T-helper 17 cell (primary cell): ENCODE measurements around the gene EEF2K. TPM values are rescaled to one million over a fixed set of nuclear protein-coding genes. Genes with fewer than 3 reads are reported as not detected.
"Not testable (repeated sequence)": the region's sequence is repeated elsewhere in the genome, so short reads cannot be mapped to it uniquely, and the experiment has no call there.

Experiments
- ATAC-seq: fragments of 150-1000 bp; cut with Tn5 transposase; 2 replicates; pipeline ENCODE4 v1.10.0; 2021; ENCODE audit warnings: mild to moderate bottlenecking, moderate library complexity
- DNase-seq, 3 donors: peaks; one replicate each; pipeline versions ENCODE4 v3.0.0 to v3.0.0-alpha.2; 2020 to 2021
- H3K9me3 ChIP-seq: one replicate; pipeline ENCODE4 v1.7.0; 2013; ENCODE audit warnings: low read length, mild to moderate bottlenecking; ENCODE audit not compliant: control insufficient read depth, poor library complexity, severe bottlenecking
- H3K27ac Mint-ChIP-seq: one replicate; pipeline ENCODE4 v1.8.0; 2022; ENCODE audit warnings: mild to moderate bottlenecking, moderate library complexity, mixed read lengths
- H3K27me3 Mint-ChIP-seq: one replicate; pipeline ENCODE4 v1.8.0; 2022; ENCODE audit warnings: mixed read lengths
- H3K36me3 Mint-ChIP-seq: one replicate; pipeline ENCODE4 v1.8.0; 2022; ENCODE audit warnings: low read depth, mixed read lengths
- H3K4me1 Mint-ChIP-seq: one replicate; pipeline ENCODE4 v1.8.0; 2022; ENCODE audit warnings: mild to moderate bottlenecking, mixed read lengths
- H3K4me3 Mint-ChIP-seq: one replicate; pipeline ENCODE4 v1.8.0; 2022; ENCODE audit warnings: mild to moderate bottlenecking, moderate library complexity, mixed read lengths
- total RNA-seq, 4 donors: library from RNA in 2 of 4; stranded (reverse) in 2 of 4; gene quantifications; one replicate each; pipeline ENCODE4 v1.2.3 and lab custom pipeline; 2022 to 2026

EEF2K gene
- total RNA-seq, 2 donors from 2014 or later = 14.4 to 14.7 TPM

- peaks cover 13% of the 10 kb centered on the region for H3K36me3 Mint-ChIP-seq
- H3K4me3 Mint-ChIP-seq = peak overlapping the region; percentile 50
- H3K27me3 Mint-ChIP-seq = no peaks in the 10 kb centered on the region
Measured at GRCh38 chr16:22300427-22301071, 94.5 kb downstream of the EEF2K start.

DNA sequence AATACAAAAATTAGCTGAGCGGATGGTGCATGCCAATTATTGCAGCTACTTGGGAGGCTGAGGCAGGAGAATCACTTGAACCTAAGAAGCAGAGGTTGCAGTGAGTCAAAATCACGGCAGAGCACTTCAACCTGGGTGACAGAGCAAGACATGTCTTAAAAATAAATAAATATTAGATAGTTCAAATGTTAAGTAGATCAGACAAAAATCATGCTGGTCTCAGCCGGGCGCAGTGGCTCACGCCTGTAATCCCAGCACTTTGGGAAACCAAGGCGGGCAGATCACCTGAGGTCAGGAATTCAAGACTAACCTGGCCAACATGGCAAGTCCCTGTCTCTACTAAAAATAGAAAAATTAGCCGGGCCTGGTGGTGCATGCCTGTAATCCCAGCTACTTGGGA, 95.3 kb downstream of the EEF2K start:
- H3K9me3 ChIP-seq, H3K27me3 Mint-ChIP-seq, H3K27ac Mint-ChIP-seq, DNase-seq, ATAC-seq: not testable (repeated sequence)
- H3K4me1 Mint-ChIP-seq = peaks cover 48% of the 10 kb centered on the region
- peaks cover 13% of the 10 kb centered on the region for H3K36me3 Mint-ChIP-seq
- peak overlapping the region; percentile 25 for H3K4me3 Mint-ChIP-seq

More at GRCh38 chr16:22300427-22301071, 94.5 kb downstream of the EEF2K start:
- Mint-ChIP-seq H3K27ac (peak overlapping the region; percentile 95), H3K4me1 (peaks cover 53% of the 10 kb centered on the region)
- H3K9me3 ChIP-seq = no peaks in the 10 kb centered on the region
- ATAC-seq (no peak), DNase-seq (no peak)

DNA sequence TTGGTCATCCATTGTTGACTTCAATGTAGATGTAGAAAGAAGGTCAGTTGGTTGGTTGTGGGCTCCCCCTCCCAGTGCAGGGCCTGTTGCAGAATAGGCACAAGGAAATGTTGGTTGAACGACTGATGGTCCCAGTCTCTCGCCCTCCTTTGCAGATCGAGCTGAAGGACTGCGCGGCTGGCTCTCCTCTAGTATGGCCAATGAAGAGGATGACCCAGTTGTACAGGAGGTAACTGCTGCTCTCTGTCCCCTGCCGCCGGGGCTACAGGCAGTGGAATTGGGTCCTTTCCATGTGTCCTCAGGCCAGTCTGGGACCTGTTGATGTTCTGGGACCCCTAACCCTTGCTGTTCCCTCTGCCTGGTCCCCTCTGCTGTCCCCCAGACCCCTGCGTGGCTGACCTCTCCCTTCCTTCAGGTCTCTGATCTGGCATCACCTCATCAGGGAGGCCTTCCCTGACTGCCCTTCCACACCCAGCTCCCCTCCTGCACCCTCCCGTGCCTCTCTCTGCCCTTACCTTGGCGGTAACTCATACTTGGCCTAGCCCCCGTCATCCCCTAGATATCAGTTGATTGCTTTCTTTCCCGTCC, 96.8 kb downstream of the EEF2K start:
- ATAC-seq (no peak), DNase-seq (no peak)
- peak overlapping the region; percentile 79 for H3K27ac Mint-ChIP-seq
- H3K4me1 Mint-ChIP-seq = peaks cover 43% of the 10 kb centered on the region
- no peaks in the 10 kb centered on the region for H3K27me3 Mint-ChIP-seq
- peak overlapping the region; percentile 58 for H3K4me3 Mint-ChIP-seq
- H3K36me3 Mint-ChIP-seq = peaks cover 14% of the 10 kb centered on the region
- H3K9me3 ChIP-seq = no peaks in the 10 kb centered on the region

DNA sequence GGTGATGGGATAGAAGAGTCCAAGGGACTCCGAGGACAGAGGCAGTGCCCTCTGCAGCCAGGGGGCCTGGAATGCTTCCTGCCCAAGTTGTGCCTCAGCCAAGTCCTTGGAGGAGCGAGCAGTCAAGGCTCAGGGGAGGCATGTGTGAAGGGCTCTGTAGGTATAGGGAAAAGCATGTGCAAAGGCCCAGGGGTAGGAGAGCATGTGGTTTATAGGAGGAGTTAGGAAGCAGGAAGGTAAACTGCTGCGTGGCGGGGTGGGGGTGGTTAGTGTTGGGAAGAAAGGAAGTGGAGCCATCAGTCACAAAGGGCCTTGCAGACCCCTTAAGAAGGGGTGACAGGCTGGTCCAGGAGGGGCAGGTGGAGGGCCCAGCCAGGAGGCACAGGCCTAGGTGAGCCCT, 98.3 kb downstream of the EEF2K start:
- Mint-ChIP-seq H3K27me3 (no peaks in the 10 kb centered on the region), H3K36me3 (peaks cover 14% of the 10 kb centered on the region), H3K27ac (peak overlapping the region; percentile 79), H3K4me1 (peaks cover 32% of the 10 kb centered on the region), H3K4me3 (no peak overlapping the region)
- DNase-seq (no peak), ATAC-seq (no peak)
- H3K9me3 ChIP-seq = no peaks in the 10 kb centered on the region

GRCh38 chr16:22306788-22307187, 100.7 kb downstream of the EEF2K start:
- no peak overlapping the region for H3K4me3 Mint-ChIP-seq
- no peaks in the 10 kb centered on the region for H3K9me3 ChIP-seq
- H3K4me1 Mint-ChIP-seq = peaks cover 18% of the 10 kb centered on the region
- ATAC-seq (no peak), DNase-seq (no peak)
- no peaks in the 10 kb centered on the region for H3K27me3 Mint-ChIP-seq
- H3K36me3 Mint-ChIP-seq = peaks cover 12% of the 10 kb centered on the region
- peak overlapping the region; percentile 84 for H3K27ac Mint-ChIP-seq

DNA sequence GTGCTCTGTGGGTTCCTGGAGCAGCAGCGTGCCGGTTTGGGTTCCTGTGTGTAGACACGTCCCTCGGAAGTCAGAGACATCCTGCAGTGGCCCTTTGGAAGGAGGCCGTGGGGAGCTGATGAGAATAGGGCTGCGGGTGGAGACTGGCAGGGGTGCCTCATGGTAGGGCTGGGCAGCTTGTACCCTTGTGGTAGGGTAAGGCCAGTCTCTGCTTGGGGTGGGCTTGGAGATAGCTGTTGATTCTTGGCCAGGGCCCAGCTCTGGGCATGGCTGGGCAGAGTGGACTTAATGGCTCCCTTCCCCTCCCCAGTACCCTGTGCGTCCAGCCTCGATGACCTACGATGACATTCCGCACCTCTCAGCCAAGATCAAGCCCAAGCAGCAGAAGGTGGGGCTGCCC, 101.8 kb downstream of the EEF2K start:
- peaks cover 14% of the 10 kb centered on the region for H3K36me3 Mint-ChIP-seq
- peaks cover 13% of the 10 kb centered on the region for H3K4me1 Mint-ChIP-seq
- DNase-seq = no peak
- ATAC-seq = no peak
- H3K27ac Mint-ChIP-seq = peak overlapping the region; percentile 84
- H3K27me3 Mint-ChIP-seq = no peaks in the 10 kb centered on the region
- H3K9me3 ChIP-seq = no peaks in the 10 kb centered on the region
- H3K4me3 Mint-ChIP-seq = peak overlapping the region; percentile 49

DNA sequence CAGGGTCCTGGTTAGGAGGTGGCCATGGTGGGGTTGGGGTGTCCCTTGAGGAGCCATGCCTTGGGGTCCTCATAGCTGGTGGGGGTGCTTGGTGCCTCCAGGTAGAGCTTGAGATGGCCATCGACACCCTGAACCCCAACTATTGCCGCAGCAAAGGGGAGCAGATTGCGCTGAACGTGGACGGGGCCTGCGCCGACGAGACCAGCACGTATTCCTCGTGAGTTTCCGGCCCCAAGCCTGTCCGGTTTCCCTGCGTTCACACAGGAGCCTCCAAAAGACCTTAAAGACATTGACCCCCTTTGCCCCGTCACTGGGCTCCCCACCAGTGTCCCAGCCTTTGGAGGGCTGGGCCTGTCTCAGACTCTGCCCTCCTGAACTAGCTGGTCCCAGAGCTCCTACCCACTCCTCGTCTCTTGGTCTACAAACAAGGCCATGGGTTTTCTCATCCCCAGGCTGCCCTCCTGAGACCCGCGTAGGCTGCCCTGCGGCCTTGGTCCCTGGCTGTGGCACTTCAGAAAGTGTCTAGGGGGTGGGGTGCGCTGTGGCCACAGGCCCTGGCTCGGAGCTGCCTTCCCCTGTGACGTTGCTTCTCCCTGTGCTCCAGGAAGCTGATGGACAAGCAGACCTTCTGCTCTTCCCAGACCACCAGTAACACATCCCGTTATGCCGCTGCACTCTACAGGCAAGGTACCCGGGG, 102.9 kb downstream of the EEF2K start:
- H3K27ac Mint-ChIP-seq = peak overlapping the region; percentile 84
- H3K9me3 ChIP-seq = no peaks in the 10 kb centered on the region
- peak; percentile 3 for ATAC-seq
- H3K36me3 Mint-ChIP-seq = peaks cover 12% of the 10 kb centered on the region
- H3K27me3 Mint-ChIP-seq = no peaks in the 10 kb centered on the region
- peaks cover 10% of the 10 kb centered on the region for H3K4me1 Mint-ChIP-seq
- H3K4me3 Mint-ChIP-seq = peak overlapping the region; percentile 19
- no peak for DNase-seq

DNA sequence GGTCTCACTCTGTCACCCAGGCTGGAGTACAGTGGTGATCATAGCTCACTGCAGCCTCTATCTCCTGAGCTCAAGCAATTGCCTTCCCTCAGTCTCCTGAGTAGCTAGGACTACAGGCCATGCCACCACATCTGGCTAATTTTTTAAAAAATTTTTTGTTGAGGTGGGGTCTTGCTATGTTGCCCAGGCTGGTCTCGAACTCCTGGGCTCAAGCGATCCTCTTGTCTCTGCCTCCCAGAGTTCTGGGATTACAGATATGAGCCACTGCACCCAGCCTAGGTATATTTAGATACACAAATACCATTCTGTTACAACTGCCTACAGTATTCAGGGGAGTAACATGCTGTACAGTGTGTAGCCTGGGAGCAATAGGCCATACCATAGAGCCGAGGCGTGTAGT, 105.4 kb downstream of the EEF2K start:
- no peak overlapping the region for H3K4me3 Mint-ChIP-seq
- H3K36me3 Mint-ChIP-seq = peaks cover 12% of the 10 kb centered on the region
- no peaks in the 10 kb centered on the region for H3K27me3 Mint-ChIP-seq
- peak overlapping the region; percentile 74 for H3K27ac Mint-ChIP-seq
- H3K9me3 ChIP-seq = no peaks in the 10 kb centered on the region
- ATAC-seq (no peak), DNase-seq (no peak)
- peaks cover 8% of the 10 kb centered on the region for H3K4me1 Mint-ChIP-seq

GRCh38 chr16:22312897-22313781, 107.1 kb downstream of the EEF2K start:
- no peaks in the 10 kb centered on the region for H3K9me3 ChIP-seq
- Mint-ChIP-seq H3K4me3 (no peak overlapping the region), H3K36me3 (peaks cover 9% of the 10 kb centered on the region), H3K27me3 (no peaks in the 10 kb centered on the region), H3K27ac (peak overlapping the region; percentile 87), H3K4me1 (peaks cover 7% of the 10 kb centered on the region)
- DNase-seq = no peak
- ATAC-seq = no peak

DNA sequence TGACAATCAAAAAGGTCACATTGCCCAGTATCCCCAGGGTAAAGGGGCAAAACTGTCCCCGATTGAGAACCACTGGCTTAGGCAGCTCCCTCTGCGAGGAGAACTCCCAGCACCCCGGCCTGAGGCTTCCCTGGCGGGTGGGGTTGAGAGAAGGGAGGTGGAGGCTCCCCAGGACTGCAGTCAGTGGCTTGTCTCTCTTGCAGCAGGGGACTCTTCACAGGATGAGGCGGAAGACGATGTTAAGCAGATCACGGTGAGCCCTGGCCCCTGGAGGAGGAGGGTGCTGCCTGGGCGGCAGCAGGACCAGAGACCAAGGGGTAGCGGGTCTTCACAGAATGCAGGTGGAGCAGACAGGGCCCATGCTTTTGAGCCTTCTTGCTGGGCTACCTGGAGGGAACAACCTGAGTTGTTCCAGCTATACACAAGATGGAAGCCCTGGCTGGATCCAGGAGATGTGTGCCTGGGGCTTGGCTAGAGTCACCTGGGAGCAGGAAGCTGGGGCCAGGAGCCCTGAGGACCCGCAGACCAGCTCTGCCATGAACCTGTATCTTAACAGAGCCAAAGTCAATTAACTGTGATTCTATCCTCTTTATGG, 107.9 kb downstream of the EEF2K start:
- H3K27me3 Mint-ChIP-seq = no peaks in the 10 kb centered on the region
- H3K4me1 Mint-ChIP-seq = peaks cover 5% of the 10 kb centered on the region
- no peaks in the 10 kb centered on the region for H3K9me3 ChIP-seq
- H3K4me3 Mint-ChIP-seq = peak overlapping the region; percentile 70
- peak overlapping the region; percentile 87 for H3K27ac Mint-ChIP-seq
- ATAC-seq (no peak), DNase-seq (no peak)
- H3K36me3 Mint-ChIP-seq = peaks cover 6% of the 10 kb centered on the region

DNA sequence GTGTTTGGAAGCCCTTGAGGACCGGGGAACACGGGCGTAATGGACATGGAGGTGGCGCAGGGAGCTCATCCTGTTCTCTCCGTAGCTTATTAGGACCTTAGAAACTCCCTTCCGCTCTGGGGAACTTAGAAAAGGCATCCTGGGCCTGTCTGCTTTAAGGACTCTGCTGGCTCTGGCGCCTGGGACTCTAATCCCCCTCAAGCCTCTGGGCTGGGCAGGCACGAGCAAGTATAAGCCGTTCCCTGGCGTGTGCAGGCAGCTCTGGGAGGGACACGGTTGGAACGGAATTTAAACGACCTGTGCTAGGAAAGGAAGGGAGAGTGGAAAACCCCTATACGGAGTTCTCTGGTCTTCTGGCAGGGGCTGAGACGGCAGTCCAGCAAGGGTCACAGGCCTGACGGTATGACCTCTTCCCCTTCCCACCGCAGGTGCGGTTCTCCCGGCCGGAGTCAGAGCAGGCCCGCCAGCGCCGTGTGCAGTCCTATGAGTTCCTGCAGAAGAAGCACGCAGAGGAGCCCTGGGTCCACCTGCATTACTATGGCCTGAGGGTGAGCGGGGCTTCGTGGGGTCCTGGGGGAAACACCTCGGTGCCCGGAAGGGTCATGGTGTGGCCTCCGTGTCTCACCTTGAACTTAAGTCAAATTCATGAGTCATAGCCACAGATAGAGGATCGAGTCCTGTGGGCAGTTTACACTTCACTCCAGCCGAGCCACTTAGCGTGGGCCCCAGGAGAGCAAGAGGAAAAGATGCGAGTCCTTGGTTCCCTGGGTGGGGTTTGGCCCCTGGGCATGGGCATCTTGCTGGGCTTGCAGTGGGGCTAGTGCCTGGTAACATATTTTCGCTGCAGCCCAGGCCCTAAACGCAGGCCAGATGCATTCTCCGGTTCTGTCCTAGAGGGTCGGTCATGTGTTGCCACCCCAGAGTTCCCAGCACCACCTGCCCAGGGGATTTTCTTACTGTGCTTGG, 108.9 kb downstream of the EEF2K start:
- H3K4me1 Mint-ChIP-seq = peaks cover 5% of the 10 kb centered on the region
- no peaks in the 10 kb centered on the region for H3K9me3 ChIP-seq
- H3K36me3 Mint-ChIP-seq = peaks cover 6% of the 10 kb centered on the region
- H3K27me3 Mint-ChIP-seq = no peaks in the 10 kb centered on the region
- peak overlapping the region; percentile 87 for H3K27ac Mint-ChIP-seq
- DNase-seq (no peak), ATAC-seq (no peak)
- H3K4me3 Mint-ChIP-seq = peak overlapping the region; percentile 70

- Mint-ChIP-seq H3K4me1 (peaks cover 10% of the 10 kb centered on the region), H3K36me3 (peaks cover 8% of the 10 kb centered on the region), H3K4me3 (peak overlapping the region; percentile 49), H3K27ac (no peak overlapping the region), H3K27me3 (no peaks in the 10 kb centered on the region)
- DNase-seq = no peak
- no peak for ATAC-seq
- no peaks in the 10 kb centered on the region for H3K9me3 ChIP-seq
Measured at GRCh38 chr16:22315979-22316378, 109.9 kb downstream of the EEF2K start.
